Mucosa of gallbladder (tissue), 1 donor: Measurements from ENCODE around the gene BSND. TPM values are rescaled to one million over a fixed set of nuclear protein-coding genes. Genes with fewer than 3 reads are reported as not detected.
A peak's percentile ranks its signal among the peaks of the same experiment; 100 is the strongest.

Experiments used
- DNase-seq: peaks from one replicate; pipeline ENCODE4 v3.0.0-alpha.2; 2020; ENCODE audit warnings: low spot score
- total RNA-seq: library from RNA; stranded (reverse); gene quantifications from one replicate; pipeline ENCODE4 v1.2.1, GENCODE V29; 2021
- donor health status: DM: no; HTN: no; CAD: no.

The BSND gene
- total RNA-seq, 1 donor from 2014 or later: not detected

GRCh38 chr1:54991939-54992338, 6.8 kb upstream of the BSND start:
- DNase-seq: no peak

- DNase-seq: no peak
Measured at GRCh38 chr1:54993140-54993539, 5.6 kb upstream of the BSND start.

- DNase-seq: no peak
Measured at GRCh38 chr1:54994355-54994990, 4.3 kb upstream of the BSND start.

- DNase-seq: no peak
Measured at GRCh38 chr1:54995013-54995760, 3.5 kb upstream of the BSND start.

GRCh38 chr1:54995835-54996234, 2.9 kb upstream of the BSND start:
- no peak for DNase-seq

- peak; percentile 67 for DNase-seq
Measured at GRCh38 chr1:54996359-54996868, 2.3 kb upstream of the BSND start.

GRCh38 chr1:54996869-54997710, 1.6 kb upstream of the BSND start:
- no peak for DNase-seq

- DNase-seq: no peak
Measured at GRCh38 chr1:54997711-54997986, 1.1 kb upstream of the BSND start.

- no peak for DNase-seq
Measured at GRCh38 chr1:54998100-54998499, 633 bp upstream of the BSND start.

- no peak for DNase-seq
Measured at GRCh38 chr1:55000110-55001085, 1.7 kb downstream of the BSND start.

GRCh38 chr1:55001311-55001710, 2.6 kb downstream of the BSND start:
- no peak for DNase-seq

GRCh38 chr1:55002686-55003085, 4.0 kb downstream of the BSND start:
- DNase-seq: no peak

- DNase-seq: no peak
Measured at GRCh38 chr1:55005351-55006140, 6.8 kb downstream of the BSND start.

GRCh38 chr1:55006931-55007330, 8.2 kb downstream of the BSND start:
- no peak for DNase-seq

- no peak for DNase-seq
Measured at GRCh38 chr1:55007625-55008024, 8.9 kb downstream of the BSND start.

GRCh38 chr1:55010194-55010886, 11.6 kb downstream of the BSND start:
- no peak for DNase-seq

GRCh38 chr1:55010887-55011217, 12.1 kb downstream of the BSND start:
- DNase-seq: no peak

- DNase-seq: no peak
Measured at GRCh38 chr1:55012661-55013060, 13.9 kb downstream of the BSND start.

- no peak for DNase-seq
Measured at GRCh38 chr1:55015123-55015522, 16.4 kb downstream of the BSND start.
